ENCODE results near the gene UBAP2L. TPM values are rescaled to one million over a fixed set of nuclear protein-coding genes. Genes with fewer than 3 reads are reported as not detected.

Gene UBAP2L
- total and polyA plus RNA-seq, 2 donors (not counting 1 experiment from before 2014, with no cell fraction given): 147 to 218 TPM

DNA sequence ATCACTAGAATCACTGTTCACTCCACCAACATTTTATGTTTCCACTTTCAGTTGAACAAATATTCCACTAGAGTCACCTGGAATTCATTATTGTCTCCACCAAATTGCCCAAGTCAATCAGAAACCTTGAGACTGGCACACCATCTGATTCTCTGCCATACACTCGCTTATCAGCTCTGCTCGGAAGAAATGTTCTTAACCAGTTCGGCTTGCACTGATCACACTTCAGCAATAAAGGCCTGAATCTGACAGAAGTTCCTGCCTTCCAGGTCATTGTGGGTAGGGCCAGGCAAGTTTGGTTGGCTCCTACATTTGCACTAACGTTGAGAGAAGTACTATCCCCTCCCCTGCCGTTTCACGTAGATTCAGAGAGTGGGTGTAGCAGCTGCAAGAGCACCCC lies 38.8 kb upstream of the UBAP2L start:
- Histone ChIP-seq H3K4me1 (ENCODE audit: control insufficient read depth in 2 of 2, insufficient read depth in 2 of 2, low read length in 2 of 2) (peaks cover 52 to 59% of the 10 kb centered on the region in 2 donors), H3K27me3 (replicated peaks in 1 of 4; ENCODE audit: control extremely low read depth in 1 of 4, control insufficient read depth in 3 of 4, insufficient read depth in 4 of 4, low read length in 3 of 4) (no peaks in the 10 kb centered on the region), H3K4me2 (replicated peaks; ENCODE audit: low read depth, low read length, poor library complexity, severe bottlenecking) (peak overlapping the region; percentile 96), H3K9ac (ENCODE audit: low read length) (peak overlapping the region; percentile 83), H3K27ac (ENCODE audit: low read length in 2 of 2) (peak overlapping the region; percentile 91 to 96), H3K36me3 (replicated peaks in 1 of 2; ENCODE audit: control extremely low read depth in 1 of 2, control insufficient read depth in 1 of 2, extremely low read depth in 1 of 2, insufficient read depth in 2 of 2, low read length in 1 of 2) (peaks cover 6 to 25% of the 10 kb centered on the region in 2 experiments), H2AFZ (ENCODE audit: insufficient read depth, low read depth, low read length, poor library complexity, severe bottlenecking) (peak overlapping the region; percentile 85), H3K4me3 (ENCODE audit: control extremely low read depth in 1 of 5, extremely low read depth in 1 of 5, insufficient read depth in 1 of 5, low read depth in 2 of 5, low read length in 4 of 5) (peak overlapping the region; percentile 54 to 99 (median 98)), H3K79me2 (ENCODE audit: control insufficient read depth, insufficient read depth, low read length) (peaks cover 73% of the 10 kb centered on the region), H3K9me3 (ENCODE audit: control extremely low read depth in 1 of 3, control insufficient read depth in 2 of 3, insufficient read depth in 1 of 3, low read length in 2 of 3) (no peaks in the 10 kb centered on the region), H4K20me1 (ENCODE audit: control insufficient read depth, insufficient read depth, low read length, poor library complexity, severe bottlenecking) (peaks cover 44% of the 10 kb centered on the region)
- H3K4me3 Mint-ChIP-seq: peak overlapping the region; percentile 91
- intact Hi-C loops (cut with micrococcal nuclease): loop anchor here (5.0 kb wide), 4 partner anchors 145 to 1675 kb away; partner anchors contain the start of genes ATP8B2, GON4L, RAB13 and SYT11
- H3K9me3 Mint-ChIP-seq (ENCODE audit: insufficient read depth): no peaks in the 10 kb centered on the region
- no peak for ATAC-seq (ENCODE audit: low read depth)
- peak overlapping the region; percentile 98 for H3K27ac Mint-ChIP-seq
- peaks cover 61% of the 10 kb centered on the region for H3K4me1 Mint-ChIP-seq
- ChIA-PET CTCF (interaction anchor here (0.6 to 2.7 kb wide), 3 partner anchors 14 to 90 kb away, joined by 3 to 12 read pairs (median 4); no protein-coding TSS in a partner anchor), POLR2A (interaction anchor here (0.6 to 1.8 kb wide), 3 partner anchors 14 to 192 kb away, joined by 4 to 8 read pairs (median 4); partner anchors contain the start of genes HAX1 and RPS27)
- 0% methylated on average over 3 of the region's 6 CpGs for WGBS (ENCODE audit: insufficient coverage)
- DNase-seq: no peak
- no peak for TF ChIP-seq EZH2 (IDR thresholded peaks at IDR 0.05; ENCODE audit: borderline replicate concordance, insufficient read depth, low read depth, low read length, poor library complexity, severe bottlenecking)
- TF ChIP-seq, protein P1, sequence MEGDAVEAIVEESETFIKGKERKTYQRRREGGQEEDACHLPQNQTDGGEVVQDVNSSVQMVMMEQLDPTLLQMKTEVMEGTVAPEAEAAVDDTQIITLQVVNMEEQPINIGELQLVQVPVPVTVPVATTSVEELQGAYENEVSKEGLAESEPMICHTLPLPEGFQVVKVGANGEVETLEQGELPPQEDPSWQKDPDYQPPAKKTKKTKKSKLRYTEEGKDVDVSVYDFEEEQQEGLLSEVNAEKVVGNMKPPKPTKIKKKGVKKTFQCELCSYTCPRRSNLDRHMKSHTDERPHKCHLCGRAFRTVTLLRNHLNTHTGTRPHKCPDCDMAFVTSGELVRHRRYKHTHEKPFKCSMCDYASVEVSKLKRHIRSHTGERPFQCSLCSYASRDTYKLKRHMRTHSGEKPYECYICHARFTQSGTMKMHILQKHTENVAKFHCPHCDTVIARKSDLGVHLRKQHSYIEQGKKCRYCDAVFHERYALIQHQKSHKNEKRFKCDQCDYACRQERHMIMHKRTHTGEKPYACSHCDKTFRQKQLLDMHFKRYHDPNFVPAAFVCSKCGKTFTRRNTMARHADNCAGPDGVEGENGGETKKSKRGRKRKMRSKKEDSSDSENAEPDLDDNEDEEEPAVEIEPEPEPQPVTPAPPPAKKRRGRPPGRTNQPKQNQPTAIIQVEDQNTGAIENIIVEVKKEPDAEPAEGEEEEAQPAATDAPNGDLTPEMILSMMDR (IDR thresholded peaks at IDR 0.05): no peak
- no peaks in the 10 kb centered on the region for H3K27me3 Mint-ChIP-seq
